AG04449 (cell line): ENCODE results near the gene ERCC2.
"Not testable (repeated sequence)": the region's sequence is repeated elsewhere in the genome, so short reads cannot be mapped to it uniquely, and the experiment has no call there.

Source experiments
- CTCF ChIA-PET: fragments of 350-600 bp; formaldehyde crosslinking; extraction: SDS; loops from one replicate; lab custom pipeline; 2021; ENCODE audit warnings: antibody characterized with exemption; lab: Yijun Ruan, JAX
- POLR2A ChIA-PET: fragments of 400-600, 350-600 bp; formaldehyde crosslinking; extraction: SDS; loops from one replicate; lab custom pipeline; 2020; ENCODE audit warnings: antibody characterized with exemption, inconsistent platforms; lab: Yijun Ruan, JAX
- DNase-seq: peaks from one replicate; pipeline ENCODE4 v3.0.0-alpha.2; 2010; ENCODE audit warnings: low read depth, low spot score
- H3K4me3 ChIP-seq: 2 replicates; pipeline ENCODE4 v1.5.1; 2011; ENCODE audit warnings: low read depth, mild to moderate bottlenecking, control low read depth, low read length
- TF ChIP-seq, protein P1 (sequence below): IDR thresholded peaks from one replicate; pipeline ENCODE4 v1.5.1; 2011; ENCODE audit warnings: mild to moderate bottlenecking, moderate library complexity, low read length, control low read depth, inconsistent platforms; ENCODE audit not compliant: insufficient read depth; ENCODE audit errors: missing control alignments

ERCC2 gene

DNA sequence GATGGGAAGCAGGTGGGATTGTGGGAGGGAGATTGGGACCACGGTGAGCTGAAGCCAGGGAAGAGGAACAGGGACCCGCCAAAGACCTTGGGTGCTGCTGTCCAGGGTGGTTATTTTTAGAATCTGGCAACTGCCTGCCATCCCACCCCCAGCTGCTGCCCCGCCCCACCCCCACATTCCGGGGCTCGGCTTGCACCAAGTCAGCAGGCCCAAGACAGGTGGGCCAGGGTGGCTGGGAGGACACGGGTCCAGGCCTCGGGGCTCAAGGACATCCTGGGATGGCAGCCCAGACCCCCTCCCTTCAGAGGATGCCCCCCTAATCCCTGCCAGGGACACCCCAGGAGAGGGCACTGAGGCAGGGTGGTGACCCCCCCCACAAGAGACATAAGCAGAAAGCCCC lies 48.5 kb downstream of the ERCC2 start:
- ChIA-PET CTCF (interaction anchor here (8.2 kb wide), 1 partner anchor 17 kb away, joined by 57 read pairs; no protein-coding TSS in a partner anchor), POLR2A (no interaction called here)
- no peak for DNase-seq
- TF ChIP-seq, protein P1, sequence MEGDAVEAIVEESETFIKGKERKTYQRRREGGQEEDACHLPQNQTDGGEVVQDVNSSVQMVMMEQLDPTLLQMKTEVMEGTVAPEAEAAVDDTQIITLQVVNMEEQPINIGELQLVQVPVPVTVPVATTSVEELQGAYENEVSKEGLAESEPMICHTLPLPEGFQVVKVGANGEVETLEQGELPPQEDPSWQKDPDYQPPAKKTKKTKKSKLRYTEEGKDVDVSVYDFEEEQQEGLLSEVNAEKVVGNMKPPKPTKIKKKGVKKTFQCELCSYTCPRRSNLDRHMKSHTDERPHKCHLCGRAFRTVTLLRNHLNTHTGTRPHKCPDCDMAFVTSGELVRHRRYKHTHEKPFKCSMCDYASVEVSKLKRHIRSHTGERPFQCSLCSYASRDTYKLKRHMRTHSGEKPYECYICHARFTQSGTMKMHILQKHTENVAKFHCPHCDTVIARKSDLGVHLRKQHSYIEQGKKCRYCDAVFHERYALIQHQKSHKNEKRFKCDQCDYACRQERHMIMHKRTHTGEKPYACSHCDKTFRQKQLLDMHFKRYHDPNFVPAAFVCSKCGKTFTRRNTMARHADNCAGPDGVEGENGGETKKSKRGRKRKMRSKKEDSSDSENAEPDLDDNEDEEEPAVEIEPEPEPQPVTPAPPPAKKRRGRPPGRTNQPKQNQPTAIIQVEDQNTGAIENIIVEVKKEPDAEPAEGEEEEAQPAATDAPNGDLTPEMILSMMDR: no peak
- H3K4me3 ChIP-seq: no peak overlapping the region

DNA sequence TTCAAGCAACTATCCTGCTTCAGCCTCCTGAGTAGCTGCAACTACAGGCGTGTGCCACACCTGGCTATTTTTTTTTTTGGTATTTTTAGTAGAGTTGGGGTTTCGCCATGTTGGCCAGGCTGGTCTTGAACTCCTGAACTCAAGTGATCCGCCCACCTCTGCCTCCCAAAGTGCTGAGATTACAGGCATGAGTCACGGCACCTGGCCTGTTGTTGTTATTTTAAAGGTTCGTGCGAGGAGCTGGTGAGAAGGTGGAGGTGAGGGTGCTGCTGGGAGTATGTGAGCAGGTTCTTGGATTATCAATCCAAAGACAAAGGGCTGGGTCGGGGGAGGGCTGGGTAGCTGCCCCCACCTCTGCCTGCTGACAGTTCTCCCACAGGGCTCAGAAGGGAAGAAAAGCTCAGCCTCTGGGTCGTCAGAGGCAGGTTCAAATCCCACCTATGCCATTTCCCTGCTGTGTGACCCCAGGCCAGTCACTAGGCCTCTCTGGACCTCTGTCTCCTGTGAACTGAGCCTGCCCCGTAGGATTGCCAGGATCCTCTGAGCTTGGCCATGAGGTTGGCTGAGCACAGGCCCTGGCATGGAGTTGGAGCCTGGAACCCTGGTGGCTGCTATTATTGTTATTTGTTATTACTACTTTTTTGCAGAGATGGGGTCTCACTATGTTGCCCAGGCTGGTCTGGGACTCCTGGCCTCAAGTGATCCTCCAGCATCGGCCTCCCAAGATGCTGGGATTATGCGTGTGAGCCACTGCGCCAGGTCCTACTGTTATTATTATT lies 49.2 kb downstream of the ERCC2 start:
- CTCF ChIA-PET: interaction anchor here (8.2 kb wide), 1 partner anchor 17 kb away, joined by 57 read pairs; no protein-coding TSS in a partner anchor

DNA sequence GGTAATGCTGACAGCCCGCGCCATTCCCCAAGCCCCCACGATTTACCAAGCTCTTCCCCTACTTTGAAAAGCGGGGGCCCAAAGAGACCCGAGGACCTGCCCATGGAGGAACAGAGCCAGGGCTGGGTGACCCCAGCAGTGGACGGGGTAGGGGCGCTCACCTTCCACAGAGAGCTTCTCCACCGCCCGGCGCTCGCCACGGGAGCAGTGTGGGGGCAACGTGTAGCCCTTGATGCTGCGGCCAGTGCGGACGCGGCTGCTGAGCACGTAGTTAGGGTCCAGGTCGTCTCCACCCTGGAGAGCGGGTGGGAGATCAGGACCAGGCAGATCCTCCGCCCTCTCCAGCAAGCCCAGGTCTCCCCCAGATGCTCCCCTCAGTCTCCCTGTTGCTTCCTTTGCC lies 55.1 kb downstream of the ERCC2 start:
- ChIA-PET CTCF (no interaction called here), POLR2A (no interaction called here)
- TF ChIP-seq, protein P1: no peak
- H3K4me3 ChIP-seq: no peak overlapping the region
- DNase-seq: no peak

More for the DNA sequence above, 49.2 kb downstream of the ERCC2 start:
- TF ChIP-seq, protein P1: no peak
- POLR2A ChIA-PET: interaction anchor here (0.6 kb wide), 1 partner anchor 11 kb away, joined by 5 read pairs; no protein-coding TSS in a partner anchor
- H3K4me3 ChIP-seq: no peak overlapping the region
- no peak for DNase-seq

DNA sequence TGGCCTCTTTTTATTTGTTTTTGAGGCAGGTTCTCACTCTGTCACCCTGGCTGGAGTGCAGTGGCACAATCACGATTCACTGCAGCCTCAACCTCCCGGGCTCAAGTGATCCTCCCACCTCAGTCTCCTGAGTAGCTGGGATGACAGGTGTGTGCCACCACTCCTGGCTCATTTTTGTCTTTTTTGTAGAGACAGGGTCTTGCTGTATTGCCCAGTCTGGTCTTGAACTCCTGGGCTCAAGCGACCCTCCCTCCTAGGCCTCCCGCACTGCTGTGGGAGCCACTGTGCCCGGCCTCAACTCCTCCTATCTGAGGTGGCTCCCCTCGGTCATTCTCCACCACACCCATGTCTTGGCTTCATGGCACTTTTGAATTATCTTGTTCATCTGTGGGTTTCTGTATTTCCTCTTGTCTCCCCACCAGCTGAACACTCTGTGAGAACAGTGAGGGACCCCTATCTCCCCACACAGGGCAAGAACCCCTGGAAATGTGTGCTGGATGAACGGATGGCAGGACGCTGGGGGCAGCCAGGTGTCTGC lies 55.6 kb downstream of the ERCC2 start:
- POLR2A ChIA-PET: no interaction called here
- no peak for DNase-seq
- CTCF ChIA-PET: no interaction called here
- H3K4me3 ChIP-seq: no peak overlapping the region
- TF ChIP-seq, protein P1: no peak

GRCh38 chr19:45312285-45312684 lies 58.1 kb downstream of the ERCC2 start:
- POLR2A ChIA-PET: interaction anchor here (0.6 kb wide), 1 partner anchor 12 kb away, joined by 3 read pairs; no protein-coding TSS in a partner anchor
- CTCF ChIA-PET, DNase-seq, H3K4me3 ChIP-seq: not testable (repeated sequence)

DNA sequence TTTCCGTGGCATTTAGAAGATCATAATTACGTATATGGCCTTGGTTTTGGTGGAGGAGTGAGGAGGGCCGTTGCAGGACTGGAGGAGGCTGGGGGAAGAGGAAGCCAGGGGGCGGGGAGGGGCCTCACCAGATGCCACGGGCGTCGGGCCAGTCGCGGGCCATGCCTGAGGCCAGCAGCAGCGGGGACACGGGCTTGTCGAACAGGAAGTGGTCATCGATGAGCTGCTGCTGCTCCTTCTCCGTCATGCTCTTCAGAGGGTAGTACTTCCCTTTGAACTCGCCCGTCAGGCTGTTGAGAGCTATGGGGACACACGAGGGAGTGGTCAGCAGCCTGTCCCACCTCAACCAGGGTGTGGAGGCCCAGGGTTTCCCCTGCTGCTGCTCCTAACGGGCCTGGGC lies 58.8 kb downstream of the ERCC2 start:
- no peak for DNase-seq
- POLR2A ChIA-PET: no interaction called here

GRCh38 chr19:45309322-45309721 lies 61.1 kb downstream of the ERCC2 start:
- POLR2A ChIA-PET, DNase-seq, CTCF ChIA-PET, H3K4me3 ChIP-seq: not testable (repeated sequence)

More for the DNA sequence above, 58.8 kb downstream of the ERCC2 start:
- H3K4me3 ChIP-seq: no peak overlapping the region
- CTCF ChIA-PET: no interaction called here
- TF ChIP-seq, protein P1: no peak
